ENCODE data around the gene ANKRD23. TPM values are rescaled to one million over a fixed set of nuclear protein-coding genes. Genes with fewer than 3 reads are reported as not detected.
"Not testable (repeated sequence)": the region's sequence is repeated elsewhere in the genome, so short reads cannot be mapped to it uniquely, and the experiment has no call there.

ANKRD23 gene
- total RNA-seq, 4 donors from 2014 or later: 3.0 to 8.2 (median 3.2) TPM

DNA sequence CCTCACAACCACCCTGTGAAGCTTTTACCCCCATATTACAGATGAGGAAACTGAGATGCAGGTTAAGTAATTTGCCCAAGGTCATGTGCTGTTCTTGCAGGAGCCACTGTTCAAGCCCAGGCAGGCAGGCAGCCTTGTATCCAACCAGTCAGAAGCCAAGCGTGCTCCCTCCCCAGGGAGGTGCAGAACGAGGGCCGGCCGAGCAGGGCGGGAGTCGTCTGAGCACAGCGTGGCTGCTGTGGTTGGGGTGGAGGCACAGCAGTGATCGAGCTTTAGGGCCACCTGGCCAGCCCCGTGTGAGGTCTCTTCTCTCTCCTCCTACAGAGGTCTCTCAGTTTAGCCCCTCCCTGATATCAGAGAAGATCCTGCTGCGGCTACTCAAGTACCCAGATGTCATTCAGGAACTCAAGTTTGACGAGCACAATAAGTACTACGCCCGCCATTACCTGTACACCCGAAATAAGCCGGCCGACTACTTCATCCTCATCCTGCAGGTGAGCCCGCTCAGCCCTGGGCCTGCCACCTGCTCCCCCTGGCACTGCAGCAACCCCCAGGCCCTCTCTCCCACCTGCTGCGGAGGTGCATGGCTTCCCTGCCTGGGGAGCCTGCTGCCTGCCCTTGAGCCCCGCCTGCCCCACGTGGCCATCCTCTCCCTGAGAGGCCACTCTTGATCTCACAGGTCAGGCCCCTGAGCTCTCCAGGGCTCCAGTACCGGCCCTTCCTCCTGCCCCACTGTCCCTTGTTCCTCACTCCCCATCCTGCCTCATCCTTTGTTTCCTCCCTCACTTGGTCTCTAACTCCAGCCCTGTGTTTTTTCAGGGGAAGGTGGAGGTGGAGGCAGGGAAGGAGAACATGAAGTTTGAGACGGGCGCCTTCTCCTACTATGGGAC lies 44.8 kb downstream of the ANKRD23 start:
- DNase-seq: no peak
- TF ChIP-seq, protein P1, sequence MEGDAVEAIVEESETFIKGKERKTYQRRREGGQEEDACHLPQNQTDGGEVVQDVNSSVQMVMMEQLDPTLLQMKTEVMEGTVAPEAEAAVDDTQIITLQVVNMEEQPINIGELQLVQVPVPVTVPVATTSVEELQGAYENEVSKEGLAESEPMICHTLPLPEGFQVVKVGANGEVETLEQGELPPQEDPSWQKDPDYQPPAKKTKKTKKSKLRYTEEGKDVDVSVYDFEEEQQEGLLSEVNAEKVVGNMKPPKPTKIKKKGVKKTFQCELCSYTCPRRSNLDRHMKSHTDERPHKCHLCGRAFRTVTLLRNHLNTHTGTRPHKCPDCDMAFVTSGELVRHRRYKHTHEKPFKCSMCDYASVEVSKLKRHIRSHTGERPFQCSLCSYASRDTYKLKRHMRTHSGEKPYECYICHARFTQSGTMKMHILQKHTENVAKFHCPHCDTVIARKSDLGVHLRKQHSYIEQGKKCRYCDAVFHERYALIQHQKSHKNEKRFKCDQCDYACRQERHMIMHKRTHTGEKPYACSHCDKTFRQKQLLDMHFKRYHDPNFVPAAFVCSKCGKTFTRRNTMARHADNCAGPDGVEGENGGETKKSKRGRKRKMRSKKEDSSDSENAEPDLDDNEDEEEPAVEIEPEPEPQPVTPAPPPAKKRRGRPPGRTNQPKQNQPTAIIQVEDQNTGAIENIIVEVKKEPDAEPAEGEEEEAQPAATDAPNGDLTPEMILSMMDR (IDR thresholded peaks at IDR 0.05): no peak
- no peak for TF ChIP-seq POLR2A (IDR thresholded peaks at IDR 0.05)
- no peaks in the 10 kb centered on the region for H3K27me3 ChIP-seq
- no peak overlapping the region for H3K4me3 ChIP-seq (replicated peaks in 1 of 3)
- H3K4me1 ChIP-seq: peaks cover 3 to 4% of the 10 kb centered on the region in 2 donors
- WGBS, 2 donors: 92 to 93% methylated on average over 18 to 23 of the region's 23 CpGs
- peaks cover 0 to 4% of the 10 kb centered on the region in 2 donors for H3K36me3 ChIP-seq
- no peaks in the 10 kb centered on the region for H3K9me3 ChIP-seq
- intact Hi-C loops (cut with DNase I): no loop called here
- H3K27ac ChIP-seq: no peak overlapping the region

DNA sequence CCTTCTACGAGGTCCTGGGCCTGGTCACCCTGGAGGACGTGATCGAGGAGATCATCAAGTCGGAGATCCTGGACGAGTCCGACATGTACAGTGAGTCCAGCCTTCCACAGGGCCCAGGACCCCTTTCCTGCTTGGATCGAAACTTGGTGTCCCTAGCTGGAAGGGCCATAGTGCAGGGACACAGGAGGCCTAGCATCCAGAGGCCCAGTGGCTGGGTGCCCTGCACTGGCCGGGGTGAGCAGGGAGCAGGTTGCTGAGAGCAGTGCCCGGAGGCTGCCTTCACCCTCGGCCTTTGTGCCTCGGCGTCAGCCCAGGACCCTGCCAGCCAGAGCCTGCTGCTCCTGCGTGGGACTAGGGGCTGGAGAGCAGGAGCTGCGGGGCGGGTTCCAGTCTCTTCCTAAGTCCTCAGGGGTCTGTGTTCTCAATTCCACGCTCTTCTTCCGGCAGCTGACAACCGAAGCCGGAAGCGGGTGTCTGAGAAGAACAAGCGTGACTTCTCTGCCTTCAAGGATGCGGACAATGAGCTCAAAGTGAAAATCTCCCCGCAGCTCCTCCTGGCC lies 46.7 kb downstream of the ANKRD23 start:
- no peak for TF ChIP-seq POLR2A (IDR thresholded peaks at IDR 0.05)
- TF ChIP-seq, protein P1 (IDR thresholded peaks at IDR 0.05): no peak
- peaks cover 15% of the 10 kb centered on the region in 2 donors for H3K4me1 ChIP-seq
- intact Hi-C loops (cut with DNase I): no loop called here
- no peak overlapping the region for H3K27ac ChIP-seq
- peaks cover 0 to 4% of the 10 kb centered on the region in 2 donors for H3K36me3 ChIP-seq
- H3K4me3 ChIP-seq (replicated peaks in 1 of 3): no peak overlapping the region
- no peaks in the 10 kb centered on the region for H3K9me3 ChIP-seq
- no peak for DNase-seq
- H3K27me3 ChIP-seq: no peaks in the 10 kb centered on the region
- WGBS, 2 donors: 95 to 97% methylated on average over 18 to 22 of the region's 23 CpGs

DNA sequence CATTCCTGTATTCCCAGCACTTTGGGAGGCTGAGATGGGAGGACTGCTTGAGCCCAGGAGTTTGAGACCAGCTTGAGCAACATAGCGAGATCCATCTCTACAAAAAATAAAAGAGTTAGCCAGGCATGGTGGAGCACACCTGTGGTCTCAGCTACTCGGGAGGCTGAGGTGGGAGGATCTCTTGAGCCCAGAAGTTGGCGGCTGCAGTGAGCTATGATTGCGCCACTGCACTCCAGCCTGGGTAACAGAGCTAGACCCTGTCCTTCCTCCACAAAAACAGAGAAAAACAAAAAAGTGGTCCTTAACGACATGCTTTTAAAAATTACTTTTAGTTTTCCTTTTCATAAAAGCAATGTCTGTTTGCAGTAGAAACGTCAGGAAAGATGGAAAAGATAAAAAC lies 47.3 kb downstream of the ANKRD23 start:
- H3K27ac ChIP-seq; H3K9me3 ChIP-seq; H3K4me3 ChIP-seq (replicated peaks in 1 of 3); H3K27me3 ChIP-seq; H3K36me3 ChIP-seq; intact Hi-C loops (cut with DNase I); DNase-seq: not testable (repeated sequence)
- 91 to 95% methylated on average over 6 of the region's 6 CpGs for WGBS, 2 donors
- H3K4me1 ChIP-seq: peaks cover 15% of the 10 kb centered on the region in 2 donors

DNA sequence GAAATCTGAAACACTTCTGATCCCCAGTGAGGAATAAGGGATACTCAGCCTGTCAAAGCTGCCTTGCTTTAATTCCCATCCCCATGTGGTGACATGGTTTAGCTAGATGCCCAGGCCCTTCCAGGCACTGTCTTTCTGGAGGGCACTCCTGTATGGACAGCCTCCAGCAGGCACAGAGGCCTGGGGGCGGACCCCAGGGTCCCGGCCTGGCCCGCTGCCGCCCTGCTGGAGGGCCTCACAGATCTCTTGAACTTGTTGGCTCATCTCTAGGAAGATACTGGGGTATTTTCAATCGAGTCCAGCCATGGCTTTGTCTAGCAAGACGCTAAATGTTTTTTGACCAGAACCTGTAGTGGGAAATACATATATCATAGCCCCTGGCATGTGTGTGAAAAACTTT lies 48.7 kb downstream of the ANKRD23 start:
- H3K27me3 ChIP-seq: no peaks in the 10 kb centered on the region
- H3K36me3 ChIP-seq: peaks cover 0 to 4% of the 10 kb centered on the region in 2 donors
- intact Hi-C loops (cut with DNase I): no loop called here
- DNase-seq: no peak
- WGBS, 2 donors: 95 to 97% methylated on average over 5 to 6 of the region's 6 CpGs
- peaks cover 11 to 12% of the 10 kb centered on the region in 2 donors for H3K4me1 ChIP-seq
- no peak overlapping the region for H3K27ac ChIP-seq
- H3K9me3 ChIP-seq: no peaks in the 10 kb centered on the region
- H3K4me3 ChIP-seq (replicated peaks in 1 of 3): no peak overlapping the region
- no peak for TF ChIP-seq POLR2A (IDR thresholded peaks at IDR 0.05)
- TF ChIP-seq, protein P1 (IDR thresholded peaks at IDR 0.05): no peak

DNA sequence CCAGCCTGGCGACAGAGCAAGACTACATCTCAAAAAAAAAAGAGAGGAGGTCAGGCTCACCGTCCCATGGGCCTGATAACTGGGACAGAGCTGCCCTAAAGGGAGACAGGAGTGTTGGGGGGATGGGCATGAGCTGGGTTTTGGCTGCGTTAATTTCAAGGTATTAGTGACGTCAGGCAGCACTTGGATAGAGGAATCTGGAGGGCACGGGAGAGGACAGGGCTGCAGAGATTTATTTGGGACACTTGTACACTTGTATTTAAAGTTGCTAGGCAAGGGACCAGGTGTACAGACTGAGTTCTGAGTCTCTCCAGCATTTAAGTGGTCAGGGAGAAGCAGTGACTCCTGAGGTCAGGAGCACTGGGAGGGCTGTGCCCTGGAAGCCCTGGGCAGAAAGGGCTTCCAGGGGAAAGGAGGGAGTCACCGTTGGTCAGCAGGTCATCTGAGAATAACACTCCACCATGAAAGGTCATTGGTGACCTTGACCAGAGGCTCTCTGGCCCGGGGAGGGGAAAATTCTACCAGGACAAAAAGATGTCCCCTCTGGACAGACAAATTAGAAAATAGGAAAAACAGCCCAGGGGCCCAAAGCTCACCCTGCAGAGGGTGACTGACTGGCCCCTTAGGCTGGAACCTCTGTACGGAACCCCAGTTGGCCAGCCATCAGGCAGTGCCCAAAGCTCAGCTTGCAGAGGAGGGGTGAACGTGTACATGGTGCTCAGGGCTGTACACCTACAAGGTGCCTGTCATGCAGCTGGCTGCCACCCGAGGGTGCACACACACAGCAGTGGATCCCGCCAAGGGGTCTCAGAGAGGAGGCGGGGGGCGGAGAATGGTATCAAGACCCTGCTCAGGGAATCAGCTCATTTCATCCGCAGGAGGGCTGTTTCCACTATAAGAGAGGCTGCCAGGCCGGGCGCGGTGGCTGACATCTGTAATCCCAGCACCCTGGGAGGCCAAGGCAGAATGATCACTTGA lies 50.8 kb downstream of the ANKRD23 start:
- 81 to 82% methylated on average over 13 to 15 of the region's 17 CpGs for WGBS, 2 donors
- no peaks in the 10 kb centered on the region for H3K27me3 ChIP-seq
- H3K4me1 ChIP-seq: peaks cover 19 to 20% of the 10 kb centered on the region in 2 donors

More for the DNA sequence above, 50.8 kb downstream of the ANKRD23 start:
- Histone ChIP-seq H3K4me3 (replicated peaks in 1 of 3) (no peak overlapping the region), H3K9me3 (no peaks in the 10 kb centered on the region), H3K27ac (peak overlapping the region in 2 of 3 donors; percentile 24 to 38), H3K36me3 (peaks cover 0 to 4% of the 10 kb centered on the region in 2 donors)
- DNase-seq: peak; percentile 50 to 62
- intact Hi-C loops (cut with DNase I): no loop called here
- no peak for TF ChIP-seq POLR2A (IDR thresholded peaks at IDR 0.05)
- TF ChIP-seq, protein P1 (IDR thresholded peaks at IDR 0.05): no peak
